ENCODE data around the gene LMX1B.

The LMX1B gene

GRCh38 chr9:126613651-126614050 is at the start of gene LMX1B:
Gene LMX1B (plus strand): TSS chr9:126613928. CDS start chr9:126614450, 522 bp downstream.
- no peaks in the 10 kb centered on the region for H3K36me3 ChIP-seq
- no peak for TF ChIP-seq CTCF (IDR thresholded peaks at IDR 0.05)
- peak within 1 kb of the TSS; percentile 34 to 39 for H3K4me3 ChIP-seq
- H3K9me3 ChIP-seq: no peaks in the 10 kb centered on the region
- intact Hi-C loops (cut with DNase I; ENCODE audit: low total_unique reads): no loop called here
- no peak within 1 kb of the TSS for H3K27ac ChIP-seq
- DNase-seq: peak in 1 of 2 donors; percentile 36
- H3K4me1 ChIP-seq: peaks cover 0 to 56% (median 39%) of the 10 kb centered on the region in 4 donors
- peaks cover 0 to 95% of the 10 kb centered on the region in 2 donors for H3K27me3 ChIP-seq

- no peaks in the 10 kb centered on the region for H3K36me3 ChIP-seq
- no peaks in the 10 kb centered on the region for H3K4me1 ChIP-seq
- H3K27ac ChIP-seq: no peak overlapping the region
- DNase-seq: no peak
- no peak overlapping the region for H3K4me3 ChIP-seq
- no peak for TF ChIP-seq CTCF (IDR thresholded peaks at IDR 0.05)
- H3K27me3 ChIP-seq: peaks cover 0 to 64% of the 10 kb centered on the region in 2 donors
- intact Hi-C loops (cut with DNase I; ENCODE audit: low total_unique reads): no loop called here
- H3K9me3 ChIP-seq: no peaks in the 10 kb centered on the region
Measured at GRCh38 chr9:126564128-126564527, 49.6 kb upstream of the LMX1B start.

- H3K36me3 ChIP-seq: no peaks in the 10 kb centered on the region
- H3K27ac ChIP-seq: no peak overlapping the region
- H3K4me3 ChIP-seq: no peak overlapping the region
- intact Hi-C loops (cut with DNase I; ENCODE audit: low total_unique reads): no loop called here
- H3K4me1 ChIP-seq: no peaks in the 10 kb centered on the region
- TF ChIP-seq CTCF (IDR thresholded peaks at IDR 0.05): no peak
- DNase-seq: no peak
- peaks cover 0 to 60% of the 10 kb centered on the region in 2 donors for H3K27me3 ChIP-seq
- no peaks in the 10 kb centered on the region for H3K9me3 ChIP-seq
Measured at GRCh38 chr9:126564716-126565115, 49.0 kb upstream of the LMX1B start.

GRCh38 chr9:126565336-126566128 is 48.2 kb upstream of the LMX1B start:
- H3K4me1 ChIP-seq: no peaks in the 10 kb centered on the region
- H3K27ac ChIP-seq: no peak overlapping the region
- intact Hi-C loops (cut with DNase I; ENCODE audit: low total_unique reads): no loop called here
- H3K9me3 ChIP-seq: no peaks in the 10 kb centered on the region
- DNase-seq: no peak
- peaks cover 0 to 52% of the 10 kb centered on the region in 2 donors for H3K27me3 ChIP-seq
- no peak for TF ChIP-seq CTCF (IDR thresholded peaks at IDR 0.05)
- H3K4me3 ChIP-seq: no peak overlapping the region
- no peaks in the 10 kb centered on the region for H3K36me3 ChIP-seq

GRCh38 chr9:126569036-126569435 is 44.7 kb upstream of the LMX1B start:
- H3K36me3 ChIP-seq: no peaks in the 10 kb centered on the region
- no peak for TF ChIP-seq CTCF (IDR thresholded peaks at IDR 0.05)
- no peaks in the 10 kb centered on the region for H3K4me1 ChIP-seq
- H3K27ac ChIP-seq: no peak overlapping the region
- H3K4me3 ChIP-seq: no peak overlapping the region
- H3K27me3 ChIP-seq: peaks cover 0 to 29% of the 10 kb centered on the region in 2 donors
- intact Hi-C loops (cut with DNase I; ENCODE audit: low total_unique reads): no loop called here
- no peak for DNase-seq
- no peaks in the 10 kb centered on the region for H3K9me3 ChIP-seq
